DOHH2 (cell line): ENCODE data around the gene PPCS.

Experiments
- H3F3A ChIP-seq: fragments of 200-600 bp; sonication (generic), shearing (Covaris generic); 2 replicates; pipeline ENCODE4 v1.6.0; 2016; ENCODE audit warnings: antibody characterized with exemption, mild to moderate bottlenecking; ENCODE audit not compliant: control insufficient read depth, insufficient read depth
- H3K27ac ChIP-seq: fragments of 200-600 bp; sonication (generic); 2 replicates; pipeline ENCODE4 v1.5.1; 2014; ENCODE audit warnings: low read depth, mild to moderate bottlenecking, low read length, moderate library complexity
- H3K27me3 ChIP-seq: fragments of 200-600 bp; sonication (generic); 2 replicates; pipeline ENCODE4 v1.6.1; 2014; ENCODE audit warnings: mild to moderate bottlenecking, low read length, mixed read lengths; ENCODE audit not compliant: control insufficient read depth
- H3K36me3 ChIP-seq: fragments of 200-600 bp; sonication (generic); 2 replicates; pipeline ENCODE4 v1.6.1; 2014; ENCODE audit warnings: mild to moderate bottlenecking, low read length, moderate library complexity, mixed read lengths; ENCODE audit not compliant: control insufficient read depth
- H3K4me1 ChIP-seq: fragments of 200-600 bp; sonication (generic); 2 replicates; pipeline ENCODE4 v1.6.1; 2014; ENCODE audit warnings: mild to moderate bottlenecking, low read length, mixed read lengths; ENCODE audit not compliant: control insufficient read depth
- H3K4me2 ChIP-seq: fragments of 200-600 bp; sonication (generic); 2 replicates; pipeline ENCODE4 v1.6.0; 2014; ENCODE audit warnings: mild to moderate bottlenecking, low read length, moderate library complexity
- H3K4me3 ChIP-seq: fragments of 200-600 bp; sonication (generic); 2 replicates; pipeline ENCODE4 v1.5.1; 2014; ENCODE audit warnings: mild to moderate bottlenecking, low read length, mixed read lengths
- H3K79me2 ChIP-seq: fragments of 200-600 bp; sonication (generic); 2 replicates; pipeline ENCODE4 v1.6.1; 2014; ENCODE audit warnings: mild to moderate bottlenecking, low read length, mixed read lengths; ENCODE audit not compliant: control insufficient read depth
- H3K9me2 ChIP-seq: fragments of 200-600 bp; sonication (generic); replicated peaks from 2 replicates; pipeline ENCODE4 v1.6.1; 2014; ENCODE audit warnings: mild to moderate bottlenecking, low read length, mixed read lengths; ENCODE audit not compliant: control insufficient read depth
- H3K9me3 ChIP-seq: fragments of 200-600 bp; sonication (generic); 2 replicates; pipeline ENCODE4 v1.6.1; 2014; ENCODE audit warnings: antibody characterized with exemption, low read length, mixed read lengths; ENCODE audit not compliant: control insufficient read depth, insufficient read depth
- H4K20me1 ChIP-seq: fragments of 200-600 bp; sonication (generic); 2 replicates; pipeline ENCODE4 v1.6.0; 2014; ENCODE audit warnings: low read depth, mild to moderate bottlenecking, antibody characterized with exemption, low read length, moderate library complexity; ENCODE audit not compliant: control insufficient read depth, insufficient read depth
- CTCF ChIP-seq: fragments of 200-600 bp; sonication (generic); IDR thresholded peaks from one replicate; pipeline ENCODE4 v1.5.1; 2014; ENCODE audit warnings: antibody characterized with exemption, mild to moderate bottlenecking, low read depth, low read length; ENCODE audit not compliant: poor library complexity, severe bottlenecking
- EZH2phosphoT487 ChIP-seq: fragments of 200-600 bp; sonication (generic); IDR thresholded peaks from 2 replicates; pipeline ENCODE4 v1.6.1; 2017; ENCODE audit warnings: borderline replicate concordance, mild to moderate bottlenecking, antibody characterized with exemption, low read length, moderate library complexity, mixed read lengths

Gene PPCS

GRCh38 chr1:42424201-42424600 is 32.1 kb upstream of the PPCS start:
- Histone ChIP-seq H3K4me1 (no peaks in the 10 kb centered on the region), H4K20me1 (no peaks in the 10 kb centered on the region), H3K9me3 (no peaks in the 10 kb centered on the region), H3K9me2 (no peaks in the 10 kb centered on the region), H3K36me3 (no peaks in the 10 kb centered on the region), H3K4me2 (no peak overlapping the region), H3K27ac (no peak overlapping the region), H3K79me2 (no peaks in the 10 kb centered on the region), H3K27me3 (peaks cover 4% of the 10 kb centered on the region; the same call in 1 of the 2 replicates), H3K4me3 (no peak overlapping the region), H3F3A (no peaks in the 10 kb centered on the region)
- TF ChIP-seq EZH2phosphoT487 (no peak), CTCF (no peak)

- TF ChIP-seq EZH2phosphoT487 = no peak
- no peak for TF ChIP-seq CTCF
- H3K27ac ChIP-seq = no peak overlapping the region
- no peaks in the 10 kb centered on the region for H3K36me3 ChIP-seq
- no peaks in the 10 kb centered on the region for H4K20me1 ChIP-seq
- H3K27me3 ChIP-seq = peaks cover 4% of the 10 kb centered on the region; the same call in 1 of the 2 replicates
- no peaks in the 10 kb centered on the region for H3F3A ChIP-seq
- H3K79me2 ChIP-seq = no peaks in the 10 kb centered on the region
- H3K9me3 ChIP-seq = no peaks in the 10 kb centered on the region
- no peaks in the 10 kb centered on the region for H3K4me1 ChIP-seq
- no peaks in the 10 kb centered on the region for H3K9me2 ChIP-seq
- no peak overlapping the region for H3K4me2 ChIP-seq
- no peak overlapping the region for H3K4me3 ChIP-seq
Observed at GRCh38 chr1:42427240-42427639, 29.1 kb upstream of the PPCS start.

- Histone ChIP-seq H4K20me1 (no peaks in the 10 kb centered on the region), H3F3A (no peaks in the 10 kb centered on the region), H3K27me3 (no peaks in the 10 kb centered on the region; the same call in 1 of the 2 replicates), H3K9me3 (no peaks in the 10 kb centered on the region), H3K27ac (no peak overlapping the region), H3K79me2 (no peaks in the 10 kb centered on the region), H3K9me2 (no peaks in the 10 kb centered on the region), H3K4me1 (no peaks in the 10 kb centered on the region), H3K4me2 (no peak overlapping the region), H3K36me3 (no peaks in the 10 kb centered on the region), H3K4me3 (no peak overlapping the region)
- TF ChIP-seq CTCF = no peak
- no peak for TF ChIP-seq EZH2phosphoT487
Observed at GRCh38 chr1:42429603-42430002, 26.7 kb upstream of the PPCS start.
